ENCODE data around the gene RBL2. TPM values are rescaled to one million over a fixed set of nuclear protein-coding genes. Genes with fewer than 3 reads are reported as not detected.
A peak's percentile ranks its signal among the peaks of the same experiment; 100 is the strongest.

Gene RBL2
- total and polyA plus RNA-seq, 2 of the 8 experiments (the other 6 are each of a cell fraction or from before 2014, with no cell fraction given), result 13.9 to 22.1 TPM

GRCh38 chr16:53507464-53508179 is 73.4 kb downstream of the RBL2 start:
- ChIA-PET POLR2A (ENCODE audit: partially characterized antibody) (no interaction called here), CTCF (ENCODE audit: partially characterized antibody) (interaction anchor here (1.0 kb wide), 1 partner anchor 42 kb away, joined by 3 read pairs; no protein-coding TSS in a partner anchor)
- Histone ChIP-seq H2BK120ac (replicated peaks; ENCODE audit: low read depth, low read length) (no peak overlapping the region), H4K5ac (ENCODE audit: insufficient read length, low read depth, low read length) (no peak overlapping the region), H2BK20ac (ENCODE audit: low read length) (no peak overlapping the region), H3K4me3 (ENCODE audit: extremely low read depth in 1 of 4, insufficient read depth in 2 of 4, low read depth in 3 of 4, low read length in 4 of 4) (no peak overlapping the region), H3K23me2 (ENCODE audit: low read depth, low read length) (peaks cover 2% of the 10 kb centered on the region; the same call in 1 of the 2 replicates), H2BK15ac (ENCODE audit: low read length) (no peak overlapping the region), H3K79me1 (ENCODE audit: low read depth, low read length) (no peaks in the 10 kb centered on the region), H2AK5ac (ENCODE audit: low read depth, low read length) (no peak overlapping the region), H3K56ac (replicated peaks; ENCODE audit: insufficient read length, low read depth, low read length) (no peak overlapping the region), H4K20me1 (replicated peaks in 1 of 2; ENCODE audit: control insufficient read depth in 1 of 2, insufficient read depth in 2 of 2, low read length in 2 of 2) (no peaks in the 10 kb centered on the region), H3K9me3 (ENCODE audit: insufficient read depth in 2 of 2, low read depth in 1 of 2, low read length in 1 of 2) (0 out of 4 replicates have a peak, but pooled peaks cover 0 to under 1% of the 10 kb centered on the region in 2 experiments), H3K27me3 (replicated peaks in 1 of 4; ENCODE audit: control insufficient read depth in 3 of 4, extremely low read depth in 1 of 4, insufficient read depth in 3 of 4, low read length in 3 of 4) (no peaks in the 10 kb centered on the region), H3K79me2 (ENCODE audit: control insufficient read depth in 1 of 2, insufficient read depth in 2 of 2, low read length in 2 of 2) (no peaks in the 10 kb centered on the region), H3K18ac (ENCODE audit: extremely low read depth, low read length) (0 out of 2 replicates have a peak overlapping the region, but pooled peaks have one; percentile 9), H3K23ac (ENCODE audit: insufficient read length) (no peak overlapping the region), H2BK12ac (ENCODE audit: low read depth, low read length) (no peak overlapping the region), H3K9ac (replicated peaks in 1 of 4; ENCODE audit: extremely low read depth in 1 of 4, low read depth in 3 of 4, low read length in 3 of 4) (no peak overlapping the region), H3K4me2 (ENCODE audit: insufficient read depth in 1 of 2, low read depth in 2 of 2, low read length in 2 of 2) (no peak overlapping the region), H3K4me1 (replicated peaks in 1 of 4; ENCODE audit: control insufficient read depth in 3 of 4, insufficient read depth in 4 of 4, low read length in 3 of 4) (peaks cover 0 to 6% (median 5%) of the 10 kb centered on the region in 4 experiments; a peak in 5 of 7 replicates), H2BK5ac (ENCODE audit: low read depth, low read length) (no peak overlapping the region), H3K36me3 (ENCODE audit: control insufficient read depth in 2 of 4, insufficient read depth in 4 of 4, low read length in 3 of 4) (no peaks in the 10 kb centered on the region), H3K14ac (ENCODE audit: insufficient read length) (no peak overlapping the region), H4K8ac (ENCODE audit: extremely low read depth, insufficient read depth, low read length) (no peak overlapping the region), H4K91ac (replicated peaks; ENCODE audit: insufficient read length, low read length) (no peak overlapping the region), H2AFZ (ENCODE audit: low read length) (no peak overlapping the region; the same call in 1 of the 2 replicates), H3K4ac (replicated peaks; ENCODE audit: insufficient read length, low read depth, low read length) (no peak overlapping the region), H3K27ac (ENCODE audit: low read depth, low read length) (no peak overlapping the region)
- WGBS, 2 experiments (ENCODE audit: extremely low coverage in 1 of 2, insufficient coverage in 1 of 2, insufficient read length in 1 of 2, insufficient replicate concordance in 2 of 2, low coverage in 1 of 2, low lambda C conversion rate in 2 of 2, missing lambda C conversion rate in 1 of 2), result 87% methylated on average over 12 of the region's 12 CpGs; no CpG with 5 or more reads in 1 of the 2 experiments
- TF ChIP-seq E2F6 (IDR thresholded peaks at IDR 0.05) (no peak), SP4 (IDR thresholded peaks at IDR 0.05; ENCODE audit: low read length) (no peak), SIN3A (conservative IDR thresholded peaks at IDR 0.05 in 1 of 2, IDR thresholded peaks at IDR 0.05 in 1 of 2; ENCODE audit: low read depth in 1 of 2, low read length in 2 of 2) (no peak), JUN (IDR thresholded peaks at IDR 0.05; ENCODE audit: low read depth, low read length) (no peak), CBX5 (IDR thresholded peaks at IDR 0.05; ENCODE audit: low read depth, low read length) (no peak)
- DNase-seq (ENCODE audit: low read depth in 1 of 2, low spot score in 2 of 2), result no peak
- no peak for FAIRE-seq
